H1 (cell line): Measurements from ENCODE around the gene PLA2G4E. TPM values are rescaled to one million over a fixed set of nuclear protein-coding genes. Genes with fewer than 3 reads are reported as not detected.

Experiments
- BCL11A ChIP-seq, 2 experiments: IDR thresholded peaks; one replicate each; pipeline ENCODE4 v1.6.1; 2011; ENCODE audit warnings: low read depth in 2 of 2, low read length in 2 of 2, mild to moderate bottlenecking in 2 of 2
- CEBPB ChIP-seq: IDR thresholded peaks from 2 replicates; pipeline ENCODE4 v1.6.1; 2012; ENCODE audit warnings: low read depth, low read length
- polyA plus RNA-seq, 7 experiments: library from polyadenylated mRNA; depleted of rRNA in 3 of 7; stranded (reverse) in 5 of 7; unstranded in 2 of 7; fragments of >200 nt in 5 of 7; fragments of 200-250 nt in 2 of 7; gene quantifications; 1 replicate in 5 of 7; 2 replicates in 1 of 7; 4 replicates in 1 of 7; pipeline versions ENCODE4 v1.2.1 to v1.2.3, GENCODE V29; 2011 to 2013; ENCODE audit warnings: missing spikeins in 2 of 7, mixed read lengths in 2 of 7
- total RNA-seq: library from RNA; stranded (reverse); fragmentation: NEBNext Ultra II Directional; extraction: Animal tissue kit (Norgen Biotek cat#: 25700); gene quantifications from 2 replicates; pipeline ENCODE4 v1.2.1, GENCODE V29; 2021
- TF ChIP-seq, protein P1 (sequence below): IDR thresholded peaks from 2 replicates; pipeline ENCODE4 v1.6.1; 2011; ENCODE audit warnings: low read length, improper control_type of control experiment

PLA2G4E gene
- total and polyA plus RNA-seq, 2 of the 8 experiments (the other 6 are each of a cell fraction or from before 2014, with no cell fraction given) = 0.03 TPM; not detected in 1

DNA sequence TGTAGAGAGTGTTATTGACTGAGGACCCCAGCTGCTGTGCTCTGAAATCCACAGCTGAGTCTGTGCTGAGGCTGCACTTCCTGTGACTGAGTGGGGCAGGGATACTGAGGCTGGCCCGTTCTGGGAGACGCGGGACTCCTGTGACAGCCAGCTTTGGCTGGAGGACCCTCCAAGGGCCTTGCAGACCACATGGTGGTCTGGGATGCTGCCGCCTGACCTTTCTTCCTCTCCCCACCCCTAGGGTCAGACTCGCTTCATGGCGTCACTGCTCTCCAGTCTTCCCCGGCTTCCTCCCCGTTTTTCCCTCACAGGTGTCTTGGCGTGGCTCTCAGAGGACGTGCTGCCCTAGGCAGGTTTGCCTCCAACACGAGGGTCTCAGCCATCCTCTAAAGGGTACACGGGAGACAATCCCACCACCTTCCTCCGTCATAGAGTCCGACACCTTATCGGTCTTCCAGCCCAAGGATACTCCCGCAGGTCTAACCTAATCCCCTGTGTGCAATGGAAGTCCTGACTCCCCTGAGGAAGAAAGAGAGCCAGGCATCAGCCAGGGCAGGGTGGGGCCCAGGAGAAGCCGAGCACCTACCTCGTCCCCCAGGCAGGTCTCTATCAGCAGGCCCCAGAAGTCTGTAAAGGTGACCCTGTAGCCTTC lies 28.6 kb downstream of the PLA2G4E start (continued):
- TF ChIP-seq, protein P1, sequence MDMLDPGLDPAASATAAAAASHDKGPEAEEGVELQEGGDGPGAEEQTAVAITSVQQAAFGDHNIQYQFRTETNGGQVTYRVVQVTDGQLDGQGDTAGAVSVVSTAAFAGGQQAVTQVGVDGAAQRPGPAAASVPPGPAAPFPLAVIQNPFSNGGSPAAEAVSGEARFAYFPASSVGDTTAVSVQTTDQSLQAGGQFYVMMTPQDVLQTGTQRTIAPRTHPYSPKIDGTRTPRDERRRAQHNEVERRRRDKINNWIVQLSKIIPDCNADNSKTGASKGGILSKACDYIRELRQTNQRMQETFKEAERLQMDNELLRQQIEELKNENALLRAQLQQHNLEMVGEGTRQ = no peak
- no peak for TF ChIP-seq BCL11A (IDR thresholded peaks at IDR 0.05; ENCODE audit: low read depth in 2 of 2, low read length in 2 of 2)
- TF ChIP-seq CEBPB = no peak
